ENCODE data around the gene TRPM8. TPM values are rescaled to one million over a fixed set of nuclear protein-coding genes. Genes with fewer than 3 reads are reported as not detected.
A peak's percentile ranks its signal among the peaks of the same experiment; 100 is the strongest.

The TRPM8 gene
- total and polyA plus RNA-seq, 2 of the 13 experiments (the other 11 are each of a cell fraction or from before 2014, with no cell fraction given), result 0.12 TPM; not detected in 1

DNA sequence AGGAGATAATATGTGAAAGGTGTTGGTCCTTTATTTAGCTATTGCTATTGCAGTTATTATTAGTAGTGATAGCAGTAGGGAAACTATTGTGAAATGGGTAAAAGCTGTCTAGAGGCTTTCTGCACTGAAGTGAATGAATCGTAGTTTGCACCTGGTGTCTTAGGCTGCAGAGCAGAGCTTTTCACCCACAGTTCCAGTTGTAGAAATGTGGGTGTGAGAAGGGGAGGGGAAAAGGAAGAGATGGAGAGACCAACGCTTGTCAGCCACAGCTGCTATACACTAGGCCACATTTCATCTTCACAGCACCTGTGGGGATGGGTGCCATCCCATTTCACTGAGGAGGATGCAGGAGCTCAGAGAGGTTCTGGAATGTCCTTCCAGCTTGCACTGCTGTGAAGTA, 50.0 kb downstream of the TRPM8 start:
- no peak for FAIRE-seq

DNA sequence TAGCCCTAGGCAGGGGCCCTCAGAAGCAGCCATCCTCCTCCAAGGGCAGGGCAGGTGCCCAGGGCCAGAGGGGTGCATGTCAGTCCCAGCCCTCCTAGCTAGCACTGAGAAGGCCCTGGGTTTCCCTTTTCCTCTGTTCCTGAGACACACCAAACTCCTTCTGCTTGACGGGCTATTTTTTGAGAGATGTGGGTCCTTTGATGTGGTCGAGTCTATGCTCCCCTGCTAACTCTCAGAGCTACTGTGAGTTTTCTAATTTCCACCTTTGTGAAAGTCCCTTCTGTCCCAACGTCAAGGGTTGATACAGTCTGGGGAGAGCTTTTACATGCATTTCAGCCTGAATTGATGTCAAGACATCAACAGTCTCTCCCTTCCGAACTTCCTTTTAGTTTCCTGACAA, 51.4 kb downstream of the TRPM8 start:
- H3K27ac ChIP-seq (ENCODE audit: extremely low read length, insufficient read depth, low read length), result no peak overlapping the region
- CTCF ChIA-PET (ENCODE audit: low intra/inter-chr PET ratio, low total read pairs), result no interaction called here
- TF ChIP-seq, protein P1, sequence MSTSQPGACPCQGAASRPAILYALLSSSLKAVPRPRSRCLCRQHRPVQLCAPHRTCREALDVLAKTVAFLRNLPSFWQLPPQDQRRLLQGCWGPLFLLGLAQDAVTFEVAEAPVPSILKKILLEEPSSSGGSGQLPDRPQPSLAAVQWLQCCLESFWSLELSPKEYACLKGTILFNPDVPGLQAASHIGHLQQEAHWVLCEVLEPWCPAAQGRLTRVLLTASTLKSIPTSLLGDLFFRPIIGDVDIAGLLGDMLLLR (CRISPR knock-in tag; IDR thresholded peaks at IDR 0.05), result no peak
- TF ChIP-seq U2AF2 (IDR thresholded peaks at IDR 0.05; ENCODE audit: low read depth, low read length), result no peak
- TF ChIP-seq TEAD3 (CRISPR knock-in tag; optimal IDR thresholded peaks at IDR 0.05; ENCODE audit: borderline replicate concordance), result no peak
- TF ChIP-seq, protein P2, sequence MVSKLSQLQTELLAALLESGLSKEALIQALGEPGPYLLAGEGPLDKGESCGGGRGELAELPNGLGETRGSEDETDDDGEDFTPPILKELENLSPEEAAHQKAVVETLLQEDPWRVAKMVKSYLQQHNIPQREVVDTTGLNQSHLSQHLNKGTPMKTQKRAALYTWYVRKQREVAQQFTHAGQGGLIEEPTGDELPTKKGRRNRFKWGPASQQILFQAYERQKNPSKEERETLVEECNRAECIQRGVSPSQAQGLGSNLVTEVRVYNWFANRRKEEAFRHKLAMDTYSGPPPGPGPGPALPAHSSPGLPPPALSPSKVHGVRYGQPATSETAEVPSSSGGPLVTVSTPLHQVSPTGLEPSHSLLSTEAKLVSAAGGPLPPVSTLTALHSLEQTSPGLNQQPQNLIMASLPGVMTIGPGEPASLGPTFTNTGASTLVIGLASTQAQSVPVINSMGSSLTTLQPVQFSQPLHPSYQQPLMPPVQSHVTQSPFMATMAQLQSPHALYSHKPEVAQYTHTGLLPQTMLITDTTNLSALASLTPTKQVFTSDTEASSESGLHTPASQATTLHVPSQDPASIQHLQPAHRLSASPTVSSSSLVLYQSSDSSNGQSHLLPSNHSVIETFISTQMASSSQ (IDR thresholded peaks at IDR 0.05; ENCODE audit: low read depth), result no peak
- TF ChIP-seq, protein P2 (CRISPR knock-in tag; IDR thresholded peaks at IDR 0.05; ENCODE audit: borderline replicate concordance), result no peak
- TF ChIP-seq ZNF720 (CRISPR knock-in tag; IDR thresholded peaks at IDR 0.05), result no peak
- TF ChIP-seq TAF1 (CRISPR knock-in tag; IDR thresholded peaks at IDR 0.05), result no peak
- no peak for TF ChIP-seq CREM (IDR thresholded peaks at IDR 0.05)
- TF ChIP-seq CREM (CRISPR knock-in tag; IDR thresholded peaks at IDR 0.05), result no peak
- TF ChIP-seq, protein P3, sequence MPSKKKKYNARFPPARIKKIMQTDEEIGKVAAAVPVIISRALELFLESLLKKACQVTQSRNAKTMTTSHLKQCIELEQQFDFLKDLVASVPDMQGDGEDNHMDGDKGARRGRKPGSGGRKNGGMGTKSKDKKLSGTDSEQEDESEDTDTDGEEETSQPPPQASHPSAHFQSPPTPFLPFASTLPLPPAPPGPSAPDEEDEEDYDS (CRISPR knock-in tag; IDR thresholded peaks at IDR 0.05), result no peak
- no peak for TF ChIP-seq ZNF44 (CRISPR knock-in tag; IDR thresholded peaks at IDR 0.05)

More for the DNA sequence above, 50.0 kb downstream of the TRPM8 start:
- 37% methylated on average over 2 of the region's 2 CpGs for WGBS (ENCODE audit: low lambda C conversion rate)
- Histone ChIP-seq H3K9ac (ENCODE audit: insufficient read depth, low read depth, low read length) (no peak overlapping the region), H3K79me2 (ENCODE audit: insufficient read depth, low read length) (no peaks in the 10 kb centered on the region), H3K27me3 (ENCODE audit: control insufficient read depth in 1 of 2, insufficient read depth in 2 of 2, low read length in 2 of 2) (no peaks in the 10 kb centered on the region), H3K36me3 (replicated peaks in 1 of 2; ENCODE audit: control insufficient read depth in 1 of 2, insufficient read depth in 2 of 2, low read length in 2 of 2) (no peaks in the 10 kb centered on the region), H2AFZ (ENCODE audit: low read length) (no peak overlapping the region), H3K9me3 (ENCODE audit: low read length) (no peaks in the 10 kb centered on the region), H3K4me1 (ENCODE audit: insufficient read depth, low read length) (peaks cover 13% of the 10 kb centered on the region), H3K4me2 (ENCODE audit: low read depth, low read length) (no peak overlapping the region), H3K4me3 (replicated peaks in 1 of 3; ENCODE audit: insufficient read depth in 1 of 3, low read depth in 2 of 3, low read length in 3 of 3) (no peak overlapping the region), H3K27ac (ENCODE audit: extremely low read length, insufficient read depth, low read length) (no peak overlapping the region), H4K20me1 (ENCODE audit: insufficient read depth, low read length) (no peaks in the 10 kb centered on the region)
- in situ Hi-C loops (cut with HindIII; ENCODE audit: extremely low pct_ligation_motif_present, low pct_unique_long_range_greater_than_20kb), result no loop called here
- ChIA-PET POLR2A (interaction anchor here (1.6 kb wide), 1 partner anchor 14 kb away, joined by 4 read pairs; no protein-coding TSS in a partner anchor), CTCF (ENCODE audit: low intra/inter-chr PET ratio, low total read pairs) (no interaction called here)
- intact Hi-C loops (cut with micrococcal nuclease; ENCODE audit: unreplicated experiment), result no loop called here
- DNase-seq (ENCODE audit: low spot score) (no peak), ATAC-seq (no peak)
- no TSS peak for BruUV-seq (replicated peaks)
- TF ChIP-seq GFI1 (CRISPR knock-in tag; IDR thresholded peaks at IDR 0.05; ENCODE audit: borderline replicate concordance), result no peak
- TF ChIP-seq CEBPB (IDR thresholded peaks at IDR 0.05; ENCODE audit: borderline replicate concordance, low read depth, low read length), result peak; percentile 39; the same call in 1 of the 2 replicates
- no peak for TF ChIP-seq JUN (CRISPR knock-in tag; IDR thresholded peaks at IDR 0.05)
- no peak for TF ChIP-seq PHF20 (CRISPR knock-in tag; IDR thresholded peaks at IDR 0.05)
- TF ChIP-seq ZNF891 (CRISPR knock-in tag; IDR thresholded peaks at IDR 0.05), result no peak
- TF ChIP-seq ZNF713 (CRISPR knock-in tag; IDR thresholded peaks at IDR 0.05), result no peak
- TF ChIP-seq CCDC6 (CRISPR knock-in tag; IDR thresholded peaks at IDR 0.05), result no peak

More for the DNA sequence above, 51.4 kb downstream of the TRPM8 start:
- Histone ChIP-seq H3K4me2 (ENCODE audit: low read depth, low read length) (no peak overlapping the region), H2AFZ (ENCODE audit: low read length) (no peak overlapping the region), H4K20me1 (ENCODE audit: insufficient read depth, low read length) (no peaks in the 10 kb centered on the region), H3K79me2 (ENCODE audit: insufficient read depth, low read length) (no peaks in the 10 kb centered on the region), H3K4me3 (replicated peaks in 1 of 3; ENCODE audit: insufficient read depth in 1 of 3, low read depth in 2 of 3, low read length in 3 of 3) (no peak overlapping the region), H3K9ac (ENCODE audit: insufficient read depth, low read depth, low read length) (no peak overlapping the region), H3K27me3 (ENCODE audit: control insufficient read depth in 1 of 2, insufficient read depth in 2 of 2, low read length in 2 of 2) (no peaks in the 10 kb centered on the region), H3K9me3 (ENCODE audit: low read length) (no peaks in the 10 kb centered on the region), H3K36me3 (replicated peaks in 1 of 2; ENCODE audit: control insufficient read depth in 1 of 2, insufficient read depth in 2 of 2, low read length in 2 of 2) (no peaks in the 10 kb centered on the region), H3K4me1 (ENCODE audit: insufficient read depth, low read length) (peaks cover 13% of the 10 kb centered on the region)
- BruUV-seq (replicated peaks), result no TSS peak
- POLR2A ChIA-PET, result no interaction called here
- no peak for DNase-seq (ENCODE audit: low spot score)
- in situ Hi-C loops (cut with HindIII; ENCODE audit: extremely low pct_ligation_motif_present, low pct_unique_long_range_greater_than_20kb), result no loop called here
- intact Hi-C loops (cut with micrococcal nuclease; ENCODE audit: unreplicated experiment), result no loop called here
- no peak for FAIRE-seq
- ATAC-seq, result no peak
- 32% methylated on average over 4 of the region's 4 CpGs for WGBS (ENCODE audit: low lambda C conversion rate)
